ENCODE data around the gene MRI1. TPM values are rescaled to one million over a fixed set of nuclear protein-coding genes. Genes with fewer than 3 reads are reported as not detected.

The MRI1 gene
- total and polyA plus RNA-seq, 10 of the 15 experiments (the other 5 are each of a cell fraction or from before 2014, with no cell fraction given), result 5.4 to 50.3 (median 28.3) TPM

DNA sequence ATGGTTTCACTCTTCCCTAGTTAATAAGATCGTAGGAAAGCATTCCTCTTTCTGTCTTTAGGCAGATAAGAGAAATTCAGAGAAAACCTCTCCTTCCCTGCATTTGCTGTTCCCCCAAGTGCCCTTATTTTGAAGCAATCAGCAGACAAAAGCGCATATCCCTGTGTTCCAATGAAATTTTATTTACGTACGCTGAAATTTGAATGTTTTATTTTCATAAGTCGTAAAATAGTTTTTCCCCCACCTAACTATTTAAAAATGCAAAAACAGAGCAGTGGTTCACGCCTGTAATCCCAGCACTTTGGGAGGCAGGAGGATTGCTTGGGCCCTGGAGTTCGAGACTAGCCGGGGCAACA lies 17.2 kb upstream of the MRI1 start (continued):
- TF ChIP-seq, protein P1, sequence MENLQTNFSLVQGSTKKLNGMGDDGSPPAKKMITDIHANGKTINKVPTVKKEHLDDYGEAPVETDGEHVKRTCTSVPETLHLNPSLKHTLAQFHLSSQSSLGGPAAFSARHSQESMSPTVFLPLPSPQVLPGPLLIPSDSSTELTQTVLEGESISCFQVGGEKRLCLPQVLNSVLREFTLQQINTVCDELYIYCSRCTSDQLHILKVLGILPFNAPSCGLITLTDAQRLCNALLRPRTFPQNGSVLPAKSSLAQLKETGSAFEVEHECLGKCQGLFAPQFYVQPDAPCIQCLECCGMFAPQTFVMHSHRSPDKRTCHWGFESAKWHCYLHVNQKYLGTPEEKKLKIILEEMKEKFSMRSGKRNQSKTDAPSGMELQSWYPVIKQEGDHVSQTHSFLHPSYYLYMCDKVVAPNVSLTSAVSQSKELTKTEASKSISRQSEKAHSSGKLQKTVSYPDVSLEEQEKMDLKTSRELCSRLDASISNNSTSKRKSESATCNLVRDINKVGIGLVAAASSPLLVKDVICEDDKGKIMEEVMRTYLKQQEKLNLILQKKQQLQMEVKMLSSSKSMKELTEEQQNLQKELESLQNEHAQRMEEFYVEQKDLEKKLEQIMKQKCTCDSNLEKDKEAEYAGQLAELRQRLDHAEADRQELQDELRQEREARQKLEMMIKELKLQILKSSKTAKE (IDR thresholded peaks at IDR 0.05; ENCODE audit: low read depth, poor library complexity, severe bottlenecking), result no peak
- TF ChIP-seq GABPA (IDR thresholded peaks at IDR 0.05; ENCODE audit: low read depth), result no peak
- TF ChIP-seq, protein P2, sequence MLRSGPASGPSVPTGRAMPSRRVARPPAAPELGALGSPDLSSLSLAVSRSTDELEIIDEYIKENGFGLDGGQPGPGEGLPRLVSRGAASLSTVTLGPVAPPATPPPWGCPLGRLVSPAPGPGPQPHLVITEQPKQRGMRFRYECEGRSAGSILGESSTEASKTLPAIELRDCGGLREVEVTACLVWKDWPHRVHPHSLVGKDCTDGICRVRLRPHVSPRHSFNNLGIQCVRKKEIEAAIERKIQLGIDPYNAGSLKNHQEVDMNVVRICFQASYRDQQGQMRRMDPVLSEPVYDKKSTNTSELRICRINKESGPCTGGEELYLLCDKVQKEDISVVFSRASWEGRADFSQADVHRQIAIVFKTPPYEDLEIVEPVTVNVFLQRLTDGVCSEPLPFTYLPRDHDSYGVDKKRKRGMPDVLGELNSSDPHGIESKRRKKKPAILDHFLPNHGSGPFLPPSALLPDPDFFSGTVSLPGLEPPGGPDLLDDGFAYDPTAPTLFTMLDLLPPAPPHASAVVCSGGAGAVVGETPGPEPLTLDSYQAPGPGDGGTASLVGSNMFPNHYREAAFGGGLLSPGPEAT (IDR thresholded peaks at IDR 0.05; ENCODE audit: low read depth), result no peak
- TF ChIP-seq SMAD1 (IDR thresholded peaks at IDR 0.05; ENCODE audit: low read depth, partially characterized antibody), result no peak
- no peak for TF ChIP-seq HCFC1 (IDR thresholded peaks at IDR 0.05; ENCODE audit: low read length)

GRCh38 chr19:13748169-13748828 lies 16.0 kb upstream of the MRI1 start:
- Histone ChIP-seq H3K9me3 (replicated peaks; ENCODE audit: control insufficient read depth, insufficient read depth, low read length) (no peaks in the 10 kb centered on the region; the same call in 2 of the 3 replicates), H3K27ac (ENCODE audit: control insufficient read depth, insufficient read depth) (peak overlapping the region; percentile 72), H4K20me1 (ENCODE audit: control insufficient read depth, insufficient read depth) (no peaks in the 10 kb centered on the region), H3K27me3 (replicated peaks in 1 of 2; ENCODE audit: control insufficient read depth in 2 of 2, insufficient read depth in 2 of 2, low read length in 1 of 2) (no peaks in the 10 kb centered on the region), H3K4me1 (ENCODE audit: control insufficient read depth, insufficient read depth, low read length) (peaks cover 5% of the 10 kb centered on the region), H3K4me2 (ENCODE audit: control insufficient read depth, insufficient read depth) (peak overlapping the region; percentile 97), H3K79me2 (ENCODE audit: control insufficient read depth, insufficient read depth, low read length) (peaks cover 13% of the 10 kb centered on the region), H3K4me3 (peak overlapping the region; percentile 84), H3K36me3 (ENCODE audit: control insufficient read depth in 2 of 2, insufficient read depth in 2 of 2, low read length in 1 of 2) (peaks cover 0 to 2% of the 10 kb centered on the region in 2 experiments; a peak in 2 of 4 replicates), H3K9ac (ENCODE audit: control insufficient read depth, insufficient read depth, low read length) (peak overlapping the region; percentile 91), H2AFZ (ENCODE audit: control insufficient read depth, low read depth, low read length) (peak overlapping the region; percentile 45)
- TSS peak; percentile 94 for BruUV-seq (replicated peaks)
- in situ Hi-C loops (cut with MboI) (no loop called here), intact Hi-C loops (cut with micrococcal nuclease; ENCODE audit: unreplicated experiment) (no loop called here)
- no peak for DNase-seq (ENCODE audit: low read depth, low spot score)
- under 1% methylated on average over 25 of the region's 25 CpGs for WGBS (ENCODE audit: insufficient coverage, insufficient replicate concordance, low lambda C conversion rate, missing lambda C conversion rate)
- peak; percentile 7 for ATAC-seq
- peak; percentile 92 for FAIRE-seq
- POLR2A ChIA-PET, result interaction anchor here (0.6 to 2.6 kb wide), 13 partner anchors 9 to 98 kb away, joined by 3 to 20 read pairs (median 3); partner anchors contain the start of genes C19orf53 and MRI1
- SMC1A ChIA-PET (ENCODE audit: uncharacterized antibody, unreplicated experiment), result interaction anchor here (0.8 to 2.6 kb wide), 6 partner anchors 11 to 179 kb away, joined by 3 to 20 read pairs (median 4); partner anchors contain the start of gene C19orf53
- RAD21 ChIA-PET (ENCODE audit: unreplicated experiment), result interaction anchor here (0.6 to 2.0 kb wide), 6 partner anchors 17 to 388 kb away, joined by 3 to 25 read pairs (median 4); partner anchors contain the start of genes ASF1B and C19orf53
- CTCF ChIA-PET, result interaction anchor here (0.5 to 2.0 kb wide), 14 partner anchors 9 to 387 kb away, joined by 3 to 13 read pairs (median 3); partner anchors contain the start of genes C19orf53 and MRI1
- no peak for TF ChIP-seq MEF2A (IDR thresholded peaks at IDR 0.05; ENCODE audit: insufficient read depth, low read depth, low read length)
- TF ChIP-seq, protein P3, sequence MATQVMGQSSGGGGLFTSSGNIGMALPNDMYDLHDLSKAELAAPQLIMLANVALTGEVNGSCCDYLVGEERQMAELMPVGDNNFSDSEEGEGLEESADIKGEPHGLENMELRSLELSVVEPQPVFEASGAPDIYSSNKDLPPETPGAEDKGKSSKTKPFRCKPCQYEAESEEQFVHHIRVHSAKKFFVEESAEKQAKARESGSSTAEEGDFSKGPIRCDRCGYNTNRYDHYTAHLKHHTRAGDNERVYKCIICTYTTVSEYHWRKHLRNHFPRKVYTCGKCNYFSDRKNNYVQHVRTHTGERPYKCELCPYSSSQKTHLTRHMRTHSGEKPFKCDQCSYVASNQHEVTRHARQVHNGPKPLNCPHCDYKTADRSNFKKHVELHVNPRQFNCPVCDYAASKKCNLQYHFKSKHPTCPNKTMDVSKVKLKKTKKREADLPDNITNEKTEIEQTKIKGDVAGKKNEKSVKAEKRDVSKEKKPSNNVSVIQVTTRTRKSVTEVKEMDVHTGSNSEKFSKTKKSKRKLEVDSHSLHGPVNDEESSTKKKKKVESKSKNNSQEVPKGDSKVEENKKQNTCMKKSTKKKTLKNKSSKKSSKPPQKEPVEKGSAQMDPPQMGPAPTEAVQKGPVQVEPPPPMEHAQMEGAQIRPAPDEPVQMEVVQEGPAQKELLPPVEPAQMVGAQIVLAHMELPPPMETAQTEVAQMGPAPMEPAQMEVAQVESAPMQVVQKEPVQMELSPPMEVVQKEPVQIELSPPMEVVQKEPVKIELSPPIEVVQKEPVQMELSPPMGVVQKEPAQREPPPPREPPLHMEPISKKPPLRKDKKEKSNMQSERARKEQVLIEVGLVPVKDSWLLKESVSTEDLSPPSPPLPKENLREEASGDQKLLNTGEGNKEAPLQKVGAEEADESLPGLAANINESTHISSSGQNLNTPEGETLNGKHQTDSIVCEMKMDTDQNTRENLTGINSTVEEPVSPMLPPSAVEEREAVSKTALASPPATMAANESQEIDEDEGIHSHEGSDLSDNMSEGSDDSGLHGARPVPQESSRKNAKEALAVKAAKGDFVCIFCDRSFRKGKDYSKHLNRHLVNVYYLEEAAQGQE (IDR thresholded peaks at IDR 0.05; ENCODE audit: low read depth, low read length), result no peak
- TF ChIP-seq PAX5 (IDR thresholded peaks at IDR 0.05; ENCODE audit: borderline replicate concordance, low read depth, low read length), result no peak
- TF ChIP-seq TAF1 (IDR thresholded peaks at IDR 0.05; ENCODE audit: borderline replicate concordance, low read depth, low read length), result no peak
- TF ChIP-seq BCL3 (IDR thresholded peaks at IDR 0.05; ENCODE audit: borderline replicate concordance, insufficient read depth, low read depth, low read length, poor library complexity, severe bottlenecking), result peak; percentile 8
- TF ChIP-seq CBFB (IDR thresholded peaks at IDR 0.05; ENCODE audit: low read depth), result no peak
